ENCODE measurements around the gene MEGF8.
A peak's percentile ranks its signal among the peaks of the same experiment; 100 is the strongest.

Gene MEGF8

GRCh38 chr19:42402376-42403116 lies 77.1 kb downstream of the MEGF8 start:
- WGBS (ENCODE audit: insufficient coverage, insufficient read length) = no CpG with 5 or more reads among the region's 34 CpGs
- Histone ChIP-seq H3K4me1 (ENCODE audit: control insufficient read depth, insufficient read depth, low read length) (peaks cover 4% of the 10 kb centered on the region), H3K4me3 (ENCODE audit: low read length) (peak overlapping the region; percentile 64; the same call in 1 of the 2 replicates), H3K27ac (ENCODE audit: low read length) (no peak overlapping the region), H3K9me3 (ENCODE audit: control insufficient read depth, insufficient read depth, low read length) (no peaks in the 10 kb centered on the region), H3K27me3 (ENCODE audit: control insufficient read depth, insufficient read depth, low read length) (no peaks in the 10 kb centered on the region), H3K36me3 (ENCODE audit: control insufficient read depth, insufficient read depth, low read length) (0 out of 2 replicates have a peak, but pooled peaks cover 2% of the 10 kb centered on the region)
- DNase-seq (ENCODE audit: low read depth, low spot score) = no peak

GRCh38 chr19:42403586-42403985 lies 78.2 kb downstream of the MEGF8 start:
- WGBS (ENCODE audit: insufficient coverage, insufficient read length) = no CpG with 5 or more reads among the region's 10 CpGs
- Histone ChIP-seq H3K36me3 (ENCODE audit: control insufficient read depth, insufficient read depth, low read length) (0 out of 2 replicates have a peak, but pooled peaks cover 2% of the 10 kb centered on the region), H3K4me1 (ENCODE audit: control insufficient read depth, insufficient read depth, low read length) (peaks cover 1% of the 10 kb centered on the region; the same call in 1 of the 2 replicates), H3K4me3 (ENCODE audit: low read length) (no peak overlapping the region), H3K27ac (ENCODE audit: low read length) (no peak overlapping the region), H3K27me3 (ENCODE audit: control insufficient read depth, insufficient read depth, low read length) (no peaks in the 10 kb centered on the region), H3K9me3 (ENCODE audit: control insufficient read depth, insufficient read depth, low read length) (no peaks in the 10 kb centered on the region)
- no peak for DNase-seq (ENCODE audit: low read depth, low spot score)

GRCh38 chr19:42406111-42406510 lies 80.7 kb downstream of the MEGF8 start:
- Histone ChIP-seq H3K4me3 (ENCODE audit: low read length) (no peak overlapping the region), H3K27ac (ENCODE audit: low read length) (no peak overlapping the region), H3K36me3 (ENCODE audit: control insufficient read depth, insufficient read depth, low read length) (0 out of 2 replicates have a peak, but pooled peaks cover 2% of the 10 kb centered on the region), H3K27me3 (ENCODE audit: control insufficient read depth, insufficient read depth, low read length) (no peaks in the 10 kb centered on the region), H3K9me3 (ENCODE audit: control insufficient read depth, insufficient read depth, low read length) (no peaks in the 10 kb centered on the region), H3K4me1 (ENCODE audit: control insufficient read depth, insufficient read depth, low read length) (peaks cover 1% of the 10 kb centered on the region; the same call in 1 of the 2 replicates)
- WGBS (ENCODE audit: insufficient coverage, insufficient read length) = no CpG with 5 or more reads among the region's 11 CpGs
- no peak for DNase-seq (ENCODE audit: low read depth, low spot score)

- WGBS (ENCODE audit: insufficient coverage, insufficient read length) = no CpG with 5 or more reads among the region's 30 CpGs
- H3K4me3 ChIP-seq (ENCODE audit: low read length) = no peak overlapping the region
- H3K4me1 ChIP-seq (ENCODE audit: control insufficient read depth, insufficient read depth, low read length) = peaks cover 1% of the 10 kb centered on the region; the same call in 1 of the 2 replicates
- no peak for DNase-seq (ENCODE audit: low read depth, low spot score)
- no peaks in the 10 kb centered on the region for H3K27me3 ChIP-seq (ENCODE audit: control insufficient read depth, insufficient read depth, low read length)
- no peak overlapping the region for H3K27ac ChIP-seq (ENCODE audit: low read length)
- no peaks in the 10 kb centered on the region for H3K9me3 ChIP-seq (ENCODE audit: control insufficient read depth, insufficient read depth, low read length)
- H3K36me3 ChIP-seq (ENCODE audit: control insufficient read depth, insufficient read depth, low read length) = 0 out of 2 replicates have a peak, but pooled peaks cover 2% of the 10 kb centered on the region
Measured at GRCh38 chr19:42407085-42407815, 81.8 kb downstream of the MEGF8 start.

GRCh38 chr19:42407816-42408175 lies 82.4 kb downstream of the MEGF8 start:
- Histone ChIP-seq H3K4me3 (ENCODE audit: low read length) (no peak overlapping the region), H3K36me3 (ENCODE audit: control insufficient read depth, insufficient read depth, low read length) (0 out of 2 replicates have a peak, but pooled peaks cover 2% of the 10 kb centered on the region), H3K27ac (ENCODE audit: low read length) (no peak overlapping the region), H3K4me1 (ENCODE audit: control insufficient read depth, insufficient read depth, low read length) (no peaks in the 10 kb centered on the region; the same call in 1 of the 2 replicates), H3K27me3 (ENCODE audit: control insufficient read depth, insufficient read depth, low read length) (no peaks in the 10 kb centered on the region), H3K9me3 (ENCODE audit: control insufficient read depth, insufficient read depth, low read length) (no peaks in the 10 kb centered on the region)
- DNase-seq (ENCODE audit: low read depth, low spot score) = no peak
- no CpG with 5 or more reads among the region's 10 CpGs for WGBS (ENCODE audit: insufficient coverage, insufficient read length)

GRCh38 chr19:42409477-42409876 lies 84.0 kb downstream of the MEGF8 start:
- H3K4me1 ChIP-seq (ENCODE audit: control insufficient read depth, insufficient read depth, low read length) = no peaks in the 10 kb centered on the region; the same call in 1 of the 2 replicates
- no peaks in the 10 kb centered on the region for H3K9me3 ChIP-seq (ENCODE audit: control insufficient read depth, insufficient read depth, low read length)
- WGBS (ENCODE audit: insufficient coverage, insufficient read length) = no CpG with 5 or more reads among the region's 6 CpGs
- 0 out of 2 replicates have a peak, but pooled peaks cover 1% of the 10 kb centered on the region for H3K27me3 ChIP-seq (ENCODE audit: control insufficient read depth, insufficient read depth, low read length)
- H3K4me3 ChIP-seq (ENCODE audit: low read length) = no peak overlapping the region
- DNase-seq (ENCODE audit: low read depth, low spot score) = no peak
- H3K36me3 ChIP-seq (ENCODE audit: control insufficient read depth, insufficient read depth, low read length) = 0 out of 2 replicates have a peak, but pooled peaks cover 2% of the 10 kb centered on the region
- H3K27ac ChIP-seq (ENCODE audit: low read length) = no peak overlapping the region

- 0 out of 2 replicates have a peak, but pooled peaks cover 1% of the 10 kb centered on the region for H3K27me3 ChIP-seq (ENCODE audit: control insufficient read depth, insufficient read depth, low read length)
- WGBS (ENCODE audit: insufficient coverage, insufficient read length) = no CpG with 5 or more reads among the region's 30 CpGs
- no peak overlapping the region for H3K27ac ChIP-seq (ENCODE audit: low read length)
- H3K9me3 ChIP-seq (ENCODE audit: control insufficient read depth, insufficient read depth, low read length) = no peaks in the 10 kb centered on the region
- DNase-seq (ENCODE audit: low read depth, low spot score) = no peak
- H3K4me1 ChIP-seq (ENCODE audit: control insufficient read depth, insufficient read depth, low read length) = no peaks in the 10 kb centered on the region; the same call in 1 of the 2 replicates
- H3K36me3 ChIP-seq (ENCODE audit: control insufficient read depth, insufficient read depth, low read length) = no peaks in the 10 kb centered on the region
- no peak overlapping the region for H3K4me3 ChIP-seq (ENCODE audit: low read length)
Measured at GRCh38 chr19:42410371-42410770, 84.9 kb downstream of the MEGF8 start.

- H3K27me3 ChIP-seq (ENCODE audit: control insufficient read depth, insufficient read depth, low read length) = 0 out of 2 replicates have a peak, but pooled peaks cover 1% of the 10 kb centered on the region
- H3K4me3 ChIP-seq (ENCODE audit: low read length) = no peak overlapping the region
- no peaks in the 10 kb centered on the region; the same call in 1 of the 2 replicates for H3K4me1 ChIP-seq (ENCODE audit: control insufficient read depth, insufficient read depth, low read length)
- no CpG with 5 or more reads among the region's 8 CpGs for WGBS (ENCODE audit: insufficient coverage, insufficient read length)
- H3K9me3 ChIP-seq (ENCODE audit: control insufficient read depth, insufficient read depth, low read length) = no peaks in the 10 kb centered on the region
- no peak for DNase-seq (ENCODE audit: low read depth, low spot score)
- H3K36me3 ChIP-seq (ENCODE audit: control insufficient read depth, insufficient read depth, low read length) = no peaks in the 10 kb centered on the region
- H3K27ac ChIP-seq (ENCODE audit: low read length) = no peak overlapping the region
Measured at GRCh38 chr19:42411581-42412178, 86.2 kb downstream of the MEGF8 start.

GRCh38 chr19:42412227-42412626 lies 86.8 kb downstream of the MEGF8 start:
- H3K4me3 ChIP-seq (ENCODE audit: low read length) = no peak overlapping the region
- DNase-seq (ENCODE audit: low read depth, low spot score) = no peak
- no peaks in the 10 kb centered on the region for H3K36me3 ChIP-seq (ENCODE audit: control insufficient read depth, insufficient read depth, low read length)
- H3K27ac ChIP-seq (ENCODE audit: low read length) = no peak overlapping the region
- WGBS (ENCODE audit: insufficient coverage, insufficient read length) = no CpG with 5 or more reads among the region's 7 CpGs
- no peaks in the 10 kb centered on the region; the same call in 1 of the 2 replicates for H3K4me1 ChIP-seq (ENCODE audit: control insufficient read depth, insufficient read depth, low read length)
- 0 out of 2 replicates have a peak, but pooled peaks cover 1% of the 10 kb centered on the region for H3K27me3 ChIP-seq (ENCODE audit: control insufficient read depth, insufficient read depth, low read length)
- H3K9me3 ChIP-seq (ENCODE audit: control insufficient read depth, insufficient read depth, low read length) = no peaks in the 10 kb centered on the region

GRCh38 chr19:42412661-42413076 lies 87.2 kb downstream of the MEGF8 start:
- WGBS (ENCODE audit: insufficient coverage, insufficient read length) = no CpG with 5 or more reads among the region's 4 CpGs
- Histone ChIP-seq H3K36me3 (ENCODE audit: control insufficient read depth, insufficient read depth, low read length) (no peaks in the 10 kb centered on the region), H3K9me3 (ENCODE audit: control insufficient read depth, insufficient read depth, low read length) (no peaks in the 10 kb centered on the region), H3K4me3 (ENCODE audit: low read length) (no peak overlapping the region), H3K4me1 (ENCODE audit: control insufficient read depth, insufficient read depth, low read length) (no peaks in the 10 kb centered on the region; the same call in 1 of the 2 replicates), H3K27me3 (ENCODE audit: control insufficient read depth, insufficient read depth, low read length) (0 out of 2 replicates have a peak, but pooled peaks cover 1% of the 10 kb centered on the region), H3K27ac (ENCODE audit: low read length) (no peak overlapping the region)
- DNase-seq (ENCODE audit: low read depth, low spot score) = no peak
